Sigmoid colon (tissue), 4 donors: ENCODE data around the gene ELFN1.

ENCODE experiments used
- POLR2AphosphoS5 ChIP-seq, 4 donors: sonication (generic); formaldehyde crosslinking; IDR thresholded peaks; one replicate each; pipeline ENCODE4 v1.6.1; 2017; ENCODE audit warnings: antibody characterized with exemption in 4 of 4
- TF ChIP-seq, protein P1 (sequence below), 4 experiments: fragments of 450-650 bp in 3 of 4; fragments of 200-600 bp in 1 of 4; IDR thresholded peaks; one replicate each; pipeline ENCODE4 v1.5.1; 2016 to 2019; ENCODE audit warnings: antibody characterized with exemption in 4 of 4, mild to moderate bottlenecking in 3 of 4, moderate library complexity in 2 of 4

DNA sequence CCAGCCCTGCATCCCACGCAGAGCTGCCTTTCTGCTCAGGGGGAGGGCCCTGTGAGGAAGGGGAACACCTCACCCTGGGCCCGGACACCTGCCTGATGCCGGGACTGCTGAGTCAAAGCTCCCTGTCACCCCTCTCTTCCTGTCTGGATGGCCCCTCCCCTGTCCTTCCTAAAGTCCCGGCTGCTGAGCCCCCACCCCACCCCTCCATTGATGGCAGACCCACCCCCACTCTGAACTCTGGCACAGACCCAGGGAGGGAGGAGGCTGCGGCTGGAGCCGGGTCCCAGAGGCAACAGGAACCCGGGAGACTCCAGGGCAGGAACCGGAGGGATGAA is 78.7 kb downstream of the ELFN1 start:
- TF ChIP-seq POLR2AphosphoS5 (IDR thresholded peaks at IDR 0.05) = no peak
- TF ChIP-seq, protein P1, sequence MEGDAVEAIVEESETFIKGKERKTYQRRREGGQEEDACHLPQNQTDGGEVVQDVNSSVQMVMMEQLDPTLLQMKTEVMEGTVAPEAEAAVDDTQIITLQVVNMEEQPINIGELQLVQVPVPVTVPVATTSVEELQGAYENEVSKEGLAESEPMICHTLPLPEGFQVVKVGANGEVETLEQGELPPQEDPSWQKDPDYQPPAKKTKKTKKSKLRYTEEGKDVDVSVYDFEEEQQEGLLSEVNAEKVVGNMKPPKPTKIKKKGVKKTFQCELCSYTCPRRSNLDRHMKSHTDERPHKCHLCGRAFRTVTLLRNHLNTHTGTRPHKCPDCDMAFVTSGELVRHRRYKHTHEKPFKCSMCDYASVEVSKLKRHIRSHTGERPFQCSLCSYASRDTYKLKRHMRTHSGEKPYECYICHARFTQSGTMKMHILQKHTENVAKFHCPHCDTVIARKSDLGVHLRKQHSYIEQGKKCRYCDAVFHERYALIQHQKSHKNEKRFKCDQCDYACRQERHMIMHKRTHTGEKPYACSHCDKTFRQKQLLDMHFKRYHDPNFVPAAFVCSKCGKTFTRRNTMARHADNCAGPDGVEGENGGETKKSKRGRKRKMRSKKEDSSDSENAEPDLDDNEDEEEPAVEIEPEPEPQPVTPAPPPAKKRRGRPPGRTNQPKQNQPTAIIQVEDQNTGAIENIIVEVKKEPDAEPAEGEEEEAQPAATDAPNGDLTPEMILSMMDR (IDR thresholded peaks at IDR 0.05) = no peak
